HepG2 (cell line): Measurements from ENCODE around the gene CPXM2. TPM values are rescaled to one million over a fixed set of nuclear protein-coding genes. Genes with fewer than 3 reads are reported as not detected.

ENCODE experiments used
- ATAC-seq: fragments of 200-7000 bp; cut with Tn5 transposase; 3 replicates; pipeline ENCODE4 v1.9.1; 2020; ENCODE audit warnings: mild to moderate bottlenecking, moderate library complexity
- BruUV-seq: library from RNA; stranded (reverse); fragments of 400-500 nt; replicated peaks from 2 replicates; lab custom pipeline; 2021; lab: Mats Ljungman, UMichigan
- CTCF ChIA-PET: fragments of 300-600 bp; formaldehyde crosslinking; extraction: SDS; loops from one replicate; lab custom pipeline; 2021; ENCODE audit warnings: low total read pairs, inconsistent platforms, low intra/inter-chr PET ratio; lab: Yijun Ruan, JAX
- POLR2A ChIA-PET: fragments of 350-600 bp; sonication (Branson Sonifier 250); formaldehyde crosslinking; loops from one replicate; lab custom pipeline; 2020; ENCODE audit warnings: antibody characterized with exemption, inconsistent platforms; lab: Yijun Ruan, JAX
- DNase-seq: peaks from one replicate; pipeline ENCODE4 v3.0.0-alpha.2; 2015; ENCODE audit warnings: low spot score
- FAIRE-seq: peaks from 3 replicates; lab custom pipeline; 2011; peaks lifted over from hg19 to GRCh38; lab: Jason Lieb, UNC
- H2AFZ ChIP-seq: one replicate; pipeline ENCODE4 v1.6.1; 2011; ENCODE audit warnings: low read length, inconsistent platforms
- H3K27ac ChIP-seq: fragments of 300-600 bp; 3 replicates; pipeline ENCODE4 v1.8.0; 2011; ENCODE audit warnings: mixed run types, mild to moderate bottlenecking, mixed read lengths, low read length, inconsistent platforms; ENCODE audit not compliant: insufficient read depth; ENCODE audit errors: extremely low read length
- H3K27me3 ChIP-seq, 2 experiments: fragments of 200-600 bp in 1 of 2; 2 replicates in 1 of 2; 3 replicates in 1 of 2; pipeline versions ENCODE4 v1.6.0 to v1.8.0; 2011; ENCODE audit warnings: low read length in 2 of 2, mild to moderate bottlenecking in 2 of 2, moderate library complexity in 2 of 2, inconsistent platforms in 1 of 2; ENCODE audit not compliant: insufficient read depth in 2 of 2, control insufficient read depth in 1 of 2
- H3K36me3 ChIP-seq, 2 experiments: fragments of 200-600 bp in 1 of 2; replicated peaks in 1 of 2; 2 replicates in 1 of 2; 3 replicates in 1 of 2; pipeline versions ENCODE4 v1.5.1 to v1.8.0; 2011; ENCODE audit warnings: low read length in 2 of 2, inconsistent platforms in 1 of 2; ENCODE audit not compliant: insufficient read depth in 2 of 2, control insufficient read depth in 1 of 2
- H3K4me1 ChIP-seq: 2 replicates; pipeline ENCODE4 v1.5.1; 2012; ENCODE audit warnings: low read length, inconsistent platforms; ENCODE audit not compliant: insufficient read depth
- H3K4me2 ChIP-seq: 2 replicates; pipeline ENCODE4 v1.6.0; 2011; ENCODE audit warnings: low read depth, low read length, inconsistent platforms
- H3K4me3 ChIP-seq, 3 experiments: fragments of 200-600 bp in 1 of 3; sonication (generic), shearing (Covaris generic) in 1 of 3; replicated peaks in 1 of 3; 2 replicates each; pipeline ENCODE4 v1.5.1; 2011 to 2016; ENCODE audit warnings: low read length in 3 of 3, inconsistent platforms in 2 of 3, low read depth in 2 of 3, mild to moderate bottlenecking in 2 of 3, control low read depth in 1 of 3, mixed read lengths in 1 of 3; ENCODE audit not compliant: insufficient read depth in 1 of 3
- H3K79me2 ChIP-seq: one replicate; pipeline ENCODE4 v1.6.1; 2011; ENCODE audit warnings: low read length, inconsistent platforms; ENCODE audit not compliant: insufficient read depth
- H3K9ac ChIP-seq: 2 replicates; pipeline ENCODE4 v1.6.0; 2011; ENCODE audit warnings: mild to moderate bottlenecking, low read depth, low read length, inconsistent platforms; ENCODE audit not compliant: insufficient read depth
- H3K9me3 ChIP-seq: 2 replicates; pipeline ENCODE4 v1.5.1; 2012; ENCODE audit warnings: mild to moderate bottlenecking, low read length
- H4K20me1 ChIP-seq: 2 replicates; pipeline ENCODE4 v1.6.0; 2011; ENCODE audit warnings: inconsistent platforms, mild to moderate bottlenecking, low read length, moderate library complexity; ENCODE audit not compliant: insufficient read depth
- EHMT2 ChIP-seq: fragments of 200-600 bp; sonication (generic); IDR thresholded peaks from 2 replicates; pipeline ENCODE4 v1.7.0; 2017; ENCODE audit warnings: antibody characterized with exemption, low read depth, low read length, borderline replicate concordance
- FOXM1 ChIP-seq: sonication (generic); formaldehyde crosslinking; IDR thresholded peaks from 2 replicates; pipeline ENCODE4 v1.5.0; 2020; ENCODE audit warnings: missing genetic modification reagents
- HMGA1 ChIP-seq: sonication (generic); formaldehyde crosslinking; conservative IDR thresholded peaks from 2 replicates; pipeline ENCODE4 v1.4.0; 2020; ENCODE audit warnings: missing genetic modification reagents
- PRMT3 ChIP-seq: sonication (generic); formaldehyde crosslinking; IDR thresholded peaks from 2 replicates; pipeline ENCODE4 v1.8.1; 2022; ENCODE audit warnings: low read depth, mild to moderate bottlenecking, moderate library complexity, missing genetic modification reagents, borderline replicate concordance
- RFXAP ChIP-seq: sonication (generic); formaldehyde crosslinking; IDR thresholded peaks from 2 replicates; pipeline ENCODE4 v1.4.0; 2020; ENCODE audit warnings: missing genetic modification reagents, borderline replicate concordance
- ZBTB8A ChIP-seq: sonication (generic); formaldehyde crosslinking; IDR thresholded peaks from 2 replicates; pipeline ENCODE4 v1.4.0; 2020; ENCODE audit warnings: mild to moderate bottlenecking, low read depth, missing genetic modification reagents, borderline replicate concordance
- ZMAT3 ChIP-seq: sonication (generic); formaldehyde crosslinking; conservative IDR thresholded peaks from 2 replicates; pipeline ENCODE4 v1.7.0; 2021; ENCODE audit warnings: missing genetic modification reagents
- ZNF136 ChIP-seq: sonication (generic); formaldehyde crosslinking; IDR thresholded peaks from 2 replicates; pipeline ENCODE4 v1.8.1; 2022; ENCODE audit warnings: low read depth, mild to moderate bottlenecking, moderate library complexity, missing genetic modification reagents
- ZNF354B ChIP-seq: sonication (generic); formaldehyde crosslinking; IDR thresholded peaks from 2 replicates; pipeline ENCODE4 v1.8.0; 2022; ENCODE audit warnings: mild to moderate bottlenecking, missing genetic modification reagents
- ZNF577 ChIP-seq: sonication (generic); formaldehyde crosslinking; IDR thresholded peaks from 2 replicates; pipeline ENCODE4 v1.4.0; 2020; ENCODE audit warnings: mild to moderate bottlenecking, low read depth, missing genetic modification reagents, borderline replicate concordance
- ZNF615 ChIP-seq: sonication (generic); formaldehyde crosslinking; IDR thresholded peaks from 2 replicates; pipeline ENCODE4 v1.5.0; 2020; ENCODE audit warnings: mild to moderate bottlenecking, missing genetic modification reagents, borderline replicate concordance
- ZNF629 ChIP-seq: sonication (generic); formaldehyde crosslinking; conservative IDR thresholded peaks from 2 replicates; pipeline ENCODE4 v1.5.0; 2020; ENCODE audit warnings: missing genetic modification reagents
- ZNF772 ChIP-seq: sonication (generic); formaldehyde crosslinking; IDR thresholded peaks from 2 replicates; pipeline ENCODE4 v1.5.0; 2020; ENCODE audit warnings: mild to moderate bottlenecking, missing genetic modification reagents
- whole genome bisulfite sequencing: methylation state at CpG from one replicate; pipeline ENCODE4 v1.1.6; 2017; ENCODE audit warnings: low lambda C conversion rate; 5-methylcytosine and 5-hydroxymethylcytosine counted together
- in situ Hi-C: cut with HindIII; loops from 2 replicates; pipeline ENCODE4 v1.10.0; 2017; ENCODE audit warnings: low pct_unique_long_range_greater_than_20kb; ENCODE audit not compliant: extremely low pct_ligation_motif_present
- intact Hi-C: fragments of 100-400 bp; cut with micrococcal nuclease; formaldehyde crosslinking; loops from one replicate; pipeline ENCODE4 v1.10.0; 2022; ENCODE audit not compliant: unreplicated experiment
- polyA plus RNA-seq, 8 experiments: library from polyadenylated mRNA; depleted of rRNA in 3 of 8; stranded (reverse) in 7 of 8; unstranded in 1 of 8; fragments of >200 nt; fragmentation: Illumina TruSeq in 4 of 8; extraction: Trizol in 4 of 8; gene quantifications; 2 replicates each; pipeline versions ENCODE4 v1.2.1 to v1.2.3, GENCODE V29; 2011 to 2016; ENCODE audit warnings: low read depth in 4 of 8, missing spikeins in 1 of 8, mixed read lengths in 1 of 8; ENCODE audit not compliant: insufficient read depth in 1 of 8
- total RNA-seq, 5 experiments: library from RNA; depleted of rRNA; stranded (reverse); fragments of >200 nt; fragmentation: Illumina TruSeq; extraction: Trizol; gene quantifications; 2 replicates each; pipeline ENCODE4 v1.2.3, GENCODE V29; 2016; ENCODE audit warnings: low read depth in 1 of 5
- TF ChIP-seq, protein P1 (sequence below): sonication (generic); formaldehyde crosslinking; IDR thresholded peaks from 2 replicates; pipeline ENCODE4 v1.8.0; 2022; ENCODE audit warnings: mild to moderate bottlenecking, missing genetic modification reagents; ENCODE audit not compliant: insufficient replicate concordance
- TF ChIP-seq, protein P2 (sequence below): IDR thresholded peaks from 2 replicates; pipeline ENCODE4 v1.6.1; 2016; ENCODE audit warnings: mild to moderate bottlenecking

Gene CPXM2
- total and polyA plus RNA-seq, 2 of the 13 experiments (the other 11 are each of a cell fraction or from before 2014, with no cell fraction given), result 0.03 TPM; not detected in 1

DNA sequence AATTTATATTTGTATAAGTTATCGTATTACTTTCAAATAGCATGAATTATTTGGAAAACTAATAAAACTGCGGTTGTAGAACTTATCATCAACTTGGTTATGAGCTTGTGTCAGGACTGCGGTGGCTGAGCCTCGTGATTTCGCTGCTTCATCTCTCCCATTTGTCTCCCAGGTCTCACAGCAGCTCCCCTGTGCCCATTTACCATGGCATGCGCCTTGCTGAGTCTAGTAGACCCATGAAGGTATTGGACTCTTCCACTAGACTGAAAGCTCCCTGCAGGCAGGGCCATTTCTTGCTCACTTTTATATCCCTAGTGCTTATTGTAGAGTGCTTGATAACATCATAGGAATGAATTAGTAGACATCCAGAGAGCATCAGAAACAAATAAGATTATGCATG, 53.9 kb downstream of the CPXM2 start:
- in situ Hi-C loops, result no loop called here

More for the DNA sequence above, 53.9 kb downstream of the CPXM2 start:
- no peak for ATAC-seq
- no peaks in the 10 kb centered on the region for H4K20me1 ChIP-seq
- ChIA-PET POLR2A (no interaction called here), CTCF (no interaction called here)
- no peak for FAIRE-seq
- DNase-seq, result no peak
- no peak overlapping the region for H3K27ac ChIP-seq
- no TSS peak for BruUV-seq
- TF ChIP-seq ZNF629 (CRISPR knock-in tag), result no peak
- TF ChIP-seq EHMT2, result no peak
- no peak for TF ChIP-seq ZNF615 (CRISPR knock-in tag)
- no peak for TF ChIP-seq HMGA1
- no peak for TF ChIP-seq PRMT3 (CRISPR knock-in tag)
- no peak for TF ChIP-seq ZBTB8A (CRISPR knock-in tag)
- TF ChIP-seq ZNF136 (CRISPR knock-in tag), result no peak
- TF ChIP-seq ZMAT3, result no peak
- no peak for TF ChIP-seq FOXM1 (CRISPR knock-in tag)
- no peak for TF ChIP-seq ZNF577
- TF ChIP-seq, protein P1, sequence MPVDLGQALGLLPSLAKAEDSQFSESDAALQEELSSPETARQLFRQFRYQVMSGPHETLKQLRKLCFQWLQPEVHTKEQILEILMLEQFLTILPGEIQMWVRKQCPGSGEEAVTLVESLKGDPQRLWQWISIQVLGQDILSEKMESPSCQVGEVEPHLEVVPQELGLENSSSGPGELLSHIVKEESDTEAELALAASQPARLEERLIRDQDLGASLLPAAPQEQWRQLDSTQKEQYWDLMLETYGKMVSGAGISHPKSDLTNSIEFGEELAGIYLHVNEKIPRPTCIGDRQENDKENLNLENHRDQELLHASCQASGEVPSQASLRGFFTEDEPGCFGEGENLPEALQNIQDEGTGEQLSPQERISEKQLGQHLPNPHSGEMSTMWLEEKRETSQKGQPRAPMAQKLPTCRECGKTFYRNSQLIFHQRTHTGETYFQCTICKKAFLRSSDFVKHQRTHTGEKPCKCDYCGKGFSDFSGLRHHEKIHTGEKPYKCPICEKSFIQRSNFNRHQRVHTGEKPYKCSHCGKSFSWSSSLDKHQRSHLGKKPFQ (CRISPR knock-in tag), result no peak
- no peak for TF ChIP-seq RFXAP (CRISPR knock-in tag)
- TF ChIP-seq, protein P2, sequence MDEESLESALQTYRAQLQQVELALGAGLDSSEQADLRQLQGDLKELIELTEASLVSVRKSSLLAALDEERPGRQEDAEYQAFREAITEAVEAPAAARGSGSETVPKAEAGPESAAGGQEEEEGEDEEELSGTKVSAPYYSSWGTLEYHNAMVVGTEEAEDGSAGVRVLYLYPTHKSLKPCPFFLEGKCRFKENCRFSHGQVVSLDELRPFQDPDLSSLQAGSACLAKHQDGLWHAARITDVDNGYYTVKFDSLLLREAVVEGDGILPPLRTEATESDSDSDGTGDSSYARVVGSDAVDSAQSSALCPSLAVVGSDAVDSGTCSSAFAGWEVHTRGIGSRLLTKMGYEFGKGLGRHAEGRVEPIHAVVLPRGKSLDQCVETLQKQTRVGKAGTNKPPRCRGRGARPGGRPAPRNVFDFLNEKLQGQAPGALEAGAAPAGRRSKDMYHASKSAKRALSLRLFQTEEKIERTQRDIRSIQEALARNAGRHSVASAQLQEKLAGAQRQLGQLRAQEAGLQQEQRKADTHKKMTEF (CRISPR knock-in tag), result no peak
- no peak for TF ChIP-seq ZNF354B (CRISPR knock-in tag)
- no peak for TF ChIP-seq ZNF772 (CRISPR knock-in tag)
- TF ChIP-seq, all 625 proteins: peak for 0
- Histone ChIP-seq H3K9ac (no peak overlapping the region), H2AFZ (no peak overlapping the region), H3K27me3 (peaks cover 5 to 44% of the 10 kb centered on the region in 2 experiments; a peak in 3 of 5 replicates), H3K9me3 (no peaks in the 10 kb centered on the region), H3K36me3 (no peaks in the 10 kb centered on the region), H3K4me3 (no peak overlapping the region), H3K4me2 (no peak overlapping the region), H3K79me2 (no peaks in the 10 kb centered on the region), H3K4me1 (no peaks in the 10 kb centered on the region)
- WGBS, result 9% methylated on average over 6 of the region's 6 CpGs
- intact Hi-C loops, result no loop called here
